Progenitor cell of endocrine pancreas (in vitro differentiated cells): ENCODE measurements around the gene SPECC1L. TPM values are rescaled to one million over a fixed set of nuclear protein-coding genes. Genes with fewer than 3 reads are reported as not detected.

ENCODE experiments used
- DNase-seq: peaks from one replicate; pipeline ENCODE4 v3.0.0; 2021; ENCODE audit warnings: low spot score; ENCODE audit not compliant: unreplicated experiment
- H3K27ac Mint-ChIP-seq: 2 replicates; pipeline ENCODE4 v1.8.0; 2021; ENCODE audit warnings: mild to moderate bottlenecking, moderate library complexity, mixed read lengths
- H3K27me3 Mint-ChIP-seq: 2 replicates; pipeline ENCODE4 v1.8.0; 2021; ENCODE audit warnings: mixed read lengths
- H3K36me3 Mint-ChIP-seq: 2 replicates; pipeline ENCODE4 v1.8.0; 2022; ENCODE audit warnings: mixed read lengths; ENCODE audit not compliant: insufficient read depth
- H3K4me1 Mint-ChIP-seq: 2 replicates; pipeline ENCODE4 v1.8.0; 2021; ENCODE audit warnings: low read depth, mixed read lengths
- H3K4me3 Mint-ChIP-seq: 2 replicates; pipeline ENCODE4 v1.8.0; 2021; ENCODE audit warnings: low read depth, mild to moderate bottlenecking, moderate library complexity, mixed read lengths
- H3K9me3 Mint-ChIP-seq: 2 replicates; pipeline ENCODE4 v1.8.0; 2021; ENCODE audit warnings: low read depth, mixed read lengths
- total RNA-seq: library from RNA; stranded (reverse); gene quantifications from 2 replicates; pipeline ENCODE4 v1.2.1, GENCODE V29; 2021
- TF ChIP-seq, protein P1 (sequence below): fragments of 200-600 bp; sonication (generic); IDR thresholded peaks from one replicate; pipeline ENCODE4 v1.5.0; 2021; ENCODE audit warnings: antibody characterized with exemption, mild to moderate bottlenecking; ENCODE audit not compliant: unreplicated experiment

Gene SPECC1L
- total RNA-seq, 1 donor from 2014 or later, result 96.9 TPM

DNA sequence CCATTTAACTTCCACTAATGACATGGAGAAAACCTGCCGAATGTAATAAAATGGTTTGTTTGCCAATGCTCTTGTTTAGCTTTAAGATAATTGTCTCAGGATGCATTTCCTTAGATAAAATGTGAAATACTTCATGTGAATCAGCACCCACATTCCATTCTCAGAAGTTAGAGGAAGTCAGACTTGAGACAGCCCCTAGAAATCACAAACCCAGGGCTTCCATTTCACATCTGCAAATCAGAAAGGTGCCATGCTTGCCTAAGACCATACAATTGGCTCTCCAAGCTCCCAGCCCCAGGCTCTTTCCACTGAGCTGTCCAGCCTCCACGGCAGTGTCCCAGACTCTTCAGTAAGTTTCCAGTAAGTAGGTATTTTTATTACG, 121.2 kb downstream of the SPECC1L start:
- TF ChIP-seq, protein P1, sequence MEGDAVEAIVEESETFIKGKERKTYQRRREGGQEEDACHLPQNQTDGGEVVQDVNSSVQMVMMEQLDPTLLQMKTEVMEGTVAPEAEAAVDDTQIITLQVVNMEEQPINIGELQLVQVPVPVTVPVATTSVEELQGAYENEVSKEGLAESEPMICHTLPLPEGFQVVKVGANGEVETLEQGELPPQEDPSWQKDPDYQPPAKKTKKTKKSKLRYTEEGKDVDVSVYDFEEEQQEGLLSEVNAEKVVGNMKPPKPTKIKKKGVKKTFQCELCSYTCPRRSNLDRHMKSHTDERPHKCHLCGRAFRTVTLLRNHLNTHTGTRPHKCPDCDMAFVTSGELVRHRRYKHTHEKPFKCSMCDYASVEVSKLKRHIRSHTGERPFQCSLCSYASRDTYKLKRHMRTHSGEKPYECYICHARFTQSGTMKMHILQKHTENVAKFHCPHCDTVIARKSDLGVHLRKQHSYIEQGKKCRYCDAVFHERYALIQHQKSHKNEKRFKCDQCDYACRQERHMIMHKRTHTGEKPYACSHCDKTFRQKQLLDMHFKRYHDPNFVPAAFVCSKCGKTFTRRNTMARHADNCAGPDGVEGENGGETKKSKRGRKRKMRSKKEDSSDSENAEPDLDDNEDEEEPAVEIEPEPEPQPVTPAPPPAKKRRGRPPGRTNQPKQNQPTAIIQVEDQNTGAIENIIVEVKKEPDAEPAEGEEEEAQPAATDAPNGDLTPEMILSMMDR, result no peak
- DNase-seq, result no peak
- peaks cover 10% of the 10 kb centered on the region for H3K36me3 Mint-ChIP-seq
- no peak overlapping the region for H3K4me3 Mint-ChIP-seq
- H3K27me3 Mint-ChIP-seq, result no peaks in the 10 kb centered on the region
- H3K4me1 Mint-ChIP-seq, result peaks cover 9% of the 10 kb centered on the region
- H3K27ac Mint-ChIP-seq, result no peak overlapping the region
- H3K9me3 Mint-ChIP-seq, result no peaks in the 10 kb centered on the region

DNA sequence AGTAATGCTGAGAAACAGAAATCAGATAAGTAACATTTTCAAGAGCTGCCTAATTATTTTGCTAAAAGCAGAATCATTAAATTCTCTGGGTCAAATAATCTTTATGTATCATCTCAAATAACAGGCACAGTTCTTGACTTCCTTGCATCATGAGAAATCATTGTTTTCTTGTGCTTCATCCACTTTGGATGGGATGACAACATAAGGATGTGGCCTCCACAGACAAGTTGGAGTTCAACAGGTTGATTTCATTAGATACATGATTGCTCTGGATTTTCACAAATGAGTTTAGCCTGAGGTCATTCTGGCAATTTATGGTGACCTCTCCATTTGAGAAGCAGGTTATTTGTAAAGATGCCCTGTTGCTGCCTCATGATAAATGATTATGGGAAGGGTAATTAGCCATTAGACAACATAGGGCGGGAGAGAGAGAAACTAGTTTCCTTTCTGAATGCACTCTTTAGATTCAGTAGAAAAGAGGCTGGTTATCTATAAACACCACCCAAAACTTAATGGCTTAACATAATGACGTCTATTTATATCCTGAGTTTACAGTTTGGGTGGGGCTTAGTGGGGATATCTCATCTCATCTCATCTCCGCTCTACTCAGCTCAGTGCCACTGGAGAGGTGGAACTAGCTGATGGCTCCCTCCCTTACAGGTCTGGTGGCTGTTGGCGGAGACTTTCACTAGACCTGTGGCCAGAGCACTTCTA, 121.7 kb downstream of the SPECC1L start:
- Mint-ChIP-seq H3K4me1 (peaks cover 9% of the 10 kb centered on the region), H3K9me3 (no peaks in the 10 kb centered on the region), H3K27ac (no peak overlapping the region), H3K27me3 (no peaks in the 10 kb centered on the region), H3K36me3 (peaks cover 7% of the 10 kb centered on the region), H3K4me3 (no peak overlapping the region)
- TF ChIP-seq, protein P1, result no peak
- DNase-seq, result no peak

DNA sequence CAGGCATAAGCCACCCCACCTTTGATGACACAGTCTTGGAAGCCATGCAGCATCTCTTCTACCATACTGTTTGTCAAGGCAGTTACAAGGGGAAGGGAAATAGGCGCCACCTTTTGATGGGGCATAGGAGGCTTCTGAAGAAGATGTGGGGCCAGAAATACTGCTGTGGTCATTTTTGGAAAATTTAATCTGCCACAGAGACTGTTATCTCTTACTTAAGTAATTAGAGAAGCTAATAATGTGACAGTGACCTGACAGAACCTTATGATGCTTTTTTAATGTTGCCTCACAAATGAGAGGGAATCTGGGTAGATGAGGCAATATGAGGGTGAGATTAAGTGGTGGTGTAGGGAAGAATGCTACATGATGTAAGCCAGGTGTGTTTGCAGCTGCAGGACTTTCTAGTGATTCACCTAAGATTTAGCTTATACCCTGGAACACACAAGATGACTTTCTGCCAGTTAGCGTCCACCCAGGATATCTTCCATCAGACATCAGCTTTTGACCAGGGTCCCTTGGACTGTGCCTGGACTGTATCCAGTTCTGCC, 122.5 kb downstream of the SPECC1L start:
- no peaks in the 10 kb centered on the region for H3K9me3 Mint-ChIP-seq
- H3K4me3 Mint-ChIP-seq, result no peak overlapping the region
- TF ChIP-seq, protein P1, result no peak
- DNase-seq, result no peak
- no peak overlapping the region for H3K27ac Mint-ChIP-seq
- H3K27me3 Mint-ChIP-seq, result no peaks in the 10 kb centered on the region
- peaks cover 8% of the 10 kb centered on the region for H3K36me3 Mint-ChIP-seq
- H3K4me1 Mint-ChIP-seq, result peaks cover 9% of the 10 kb centered on the region

DNA sequence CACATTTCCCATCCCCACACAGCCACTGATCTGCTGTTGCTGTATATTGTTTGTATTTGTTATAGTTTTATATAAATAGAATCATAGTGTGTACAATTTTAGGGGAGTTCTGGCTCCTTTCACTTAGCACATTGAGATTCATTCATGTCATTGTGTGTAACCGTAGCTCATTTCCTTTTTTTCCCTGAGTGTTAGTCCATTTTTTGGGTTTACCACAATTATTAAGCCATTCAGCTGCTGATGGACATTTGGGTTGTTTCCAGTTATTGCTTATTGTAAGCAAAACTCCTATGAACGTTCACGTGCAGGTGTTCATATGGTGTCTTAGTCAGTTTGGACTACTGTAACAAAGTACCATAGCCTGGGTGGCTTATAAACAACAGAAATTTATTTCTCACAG, 123.2 kb downstream of the SPECC1L start:
- TF ChIP-seq, protein P1, result no peak
- H3K9me3 Mint-ChIP-seq, result no peaks in the 10 kb centered on the region
- H3K4me1 Mint-ChIP-seq, result peaks cover 9% of the 10 kb centered on the region
- H3K36me3 Mint-ChIP-seq, result peaks cover 10% of the 10 kb centered on the region
- H3K27ac Mint-ChIP-seq, result no peak overlapping the region
- H3K4me3 Mint-ChIP-seq, result no peak overlapping the region
- no peak for DNase-seq
- H3K27me3 Mint-ChIP-seq, result no peaks in the 10 kb centered on the region

DNA sequence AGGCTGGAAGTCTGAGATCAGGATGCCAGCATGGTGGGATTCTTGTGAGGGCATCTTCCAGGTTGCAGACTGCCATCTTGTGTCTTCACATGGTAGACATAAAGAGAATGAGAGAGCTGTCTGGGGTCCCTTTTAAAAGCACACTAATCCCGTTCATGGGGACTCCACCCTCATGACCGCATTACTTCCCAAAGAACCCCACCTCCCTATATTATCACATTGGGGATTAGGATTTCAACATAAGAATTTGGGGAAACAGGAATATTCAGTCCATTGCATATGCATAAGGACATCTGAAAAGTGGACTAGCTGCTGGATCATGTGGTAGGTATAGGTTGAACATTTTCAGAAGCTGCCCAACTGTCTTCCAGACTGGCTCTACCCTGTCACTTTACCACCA, 123.6 kb downstream of the SPECC1L start:
- Mint-ChIP-seq H3K4me3 (no peak overlapping the region), H3K27me3 (no peaks in the 10 kb centered on the region), H3K9me3 (no peaks in the 10 kb centered on the region), H3K27ac (no peak overlapping the region), H3K4me1 (peaks cover 9% of the 10 kb centered on the region), H3K36me3 (peaks cover 11% of the 10 kb centered on the region)
- DNase-seq, result no peak
- TF ChIP-seq, protein P1, result no peak
